Sigmoid colon (tissue), 7 donors: ENCODE data around the gene MCCC1. TPM values are rescaled to one million over a fixed set of nuclear protein-coding genes. Genes with fewer than 3 reads are reported as not detected.

ENCODE experiments used
- DNase-seq: peaks from one replicate; pipeline ENCODE4 v3.0.0-alpha.2; 2019
- H3K27ac ChIP-seq, 4 donors: fragments of 200-600 bp; sonication (generic); one replicate each; pipeline ENCODE4 v1.5.1; 2016 to 2019; ENCODE audit warnings: mild to moderate bottlenecking in 1 of 4
- H3K27me3 ChIP-seq, 3 donors: fragments of 200-600 bp; sonication (generic); one replicate each; pipeline ENCODE4 v1.5.1; 2019; ENCODE audit warnings: mild to moderate bottlenecking in 1 of 3
- H3K36me3 ChIP-seq, 4 donors: fragments of 200-600 bp; sonication (generic); one replicate each; pipeline ENCODE4 v1.5.1; 2016 to 2019
- H3K4me1 ChIP-seq, 4 donors: fragments of 200-600 bp; sonication (generic); one replicate each; pipeline ENCODE4 v1.5.1; 2017 to 2019
- H3K4me3 ChIP-seq, 4 donors: fragments of 200-600 bp; sonication (generic); one replicate each; pipeline ENCODE4 v1.5.1; 2017 to 2019; ENCODE audit warnings: mild to moderate bottlenecking in 2 of 4, moderate library complexity in 1 of 4
- H3K9me3 ChIP-seq, 4 donors: fragments of 200-600 bp in 3 of 4; sonication (generic) in 3 of 4; one replicate each; pipeline versions ENCODE4 v1.5.1 to v1.6.1; 2013 to 2019
- EP300 ChIP-seq, 4 donors: sonication (generic); formaldehyde crosslinking; IDR thresholded peaks; one replicate each; pipeline ENCODE4 v1.6.1; 2017; ENCODE audit warnings: antibody characterized with exemption in 4 of 4
- POLR2A ChIP-seq, 2 donors: fragments of 450-650 bp; IDR thresholded peaks; one replicate each; pipeline ENCODE4 v1.6.1; 2016; ENCODE audit warnings: antibody characterized with exemption in 2 of 2, mild to moderate bottlenecking in 2 of 2, moderate library complexity in 2 of 2
- POLR2AphosphoS5 ChIP-seq, 4 donors: sonication (generic); formaldehyde crosslinking; IDR thresholded peaks; one replicate each; pipeline ENCODE4 v1.6.1; 2017; ENCODE audit warnings: antibody characterized with exemption in 4 of 4
- WGBS, 2 donors: extraction: QIAGEN DNeasy Blood & Tissue Kit; methylation state at CpG; one replicate each; pipeline ENCODE4 v1.1.7; 2013; 5-methylcytosine and 5-hydroxymethylcytosine counted together
- intact Hi-C: fragments of 100-400 bp; cut with DNase I; formaldehyde crosslinking; loops from one replicate; pipeline ENCODE4 v1.15.1; 2023
- polyA plus RNA-seq, 3 donors: library from polyadenylated mRNA; stranded (reverse); fragments of 200-250 nt; gene quantifications; one replicate each; pipeline ENCODE4 v1.2.3, GENCODE V29; 2013
- total RNA-seq, 4 donors: library from RNA; depleted of rRNA; stranded (reverse); fragments of >200 nt; gene quantifications; one replicate each; pipeline ENCODE4 v1.1.0, GENCODE V29; 2016
- TF ChIP-seq, protein P1 (sequence below), 4 experiments: fragments of 450-650 bp in 3 of 4; fragments of 200-600 bp in 1 of 4; IDR thresholded peaks; one replicate each; pipeline ENCODE4 v1.5.1; 2016 to 2019; ENCODE audit warnings: antibody characterized with exemption in 4 of 4, mild to moderate bottlenecking in 3 of 4, moderate library complexity in 2 of 4
- donor health status: healthy with polysubstance abuse.
- donor health status: Bipolar disorder and iron deficiency.
- donor health status: healthy.

MCCC1 gene
- total and polyA plus RNA-seq, 7 donors, result 18.0 to 28.2 (median 21.4) TPM

DNA sequence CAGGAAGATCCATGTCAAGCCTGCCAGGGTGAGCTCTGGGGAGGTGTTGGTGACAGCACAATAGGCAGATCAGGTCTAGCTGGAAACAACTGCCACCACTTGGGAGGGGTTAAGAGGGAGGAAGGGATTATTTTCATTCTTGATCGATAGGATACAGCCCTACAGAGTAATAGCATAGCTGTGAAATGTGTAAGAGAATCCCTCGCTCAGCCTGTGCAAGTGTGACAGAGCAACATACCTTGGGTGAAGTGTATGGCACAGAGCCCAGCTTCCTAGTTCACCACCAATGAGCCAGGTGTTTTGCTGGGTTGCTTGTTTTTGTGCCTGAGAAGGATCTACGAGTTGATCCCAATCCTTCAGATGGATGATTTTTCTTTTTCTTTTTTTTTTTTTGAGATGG lies 109.7 kb downstream of the MCCC1 start:
- intact Hi-C loops, result no loop called here
- no peaks in the 10 kb centered on the region for H3K4me1 ChIP-seq
- no peaks in the 10 kb centered on the region for H3K9me3 ChIP-seq
- no peak overlapping the region for H3K4me3 ChIP-seq
- H3K36me3 ChIP-seq, result no peaks in the 10 kb centered on the region
- WGBS, 2 donors, result 61 to 86% methylated on average over 3 of the region's 3 CpGs
- DNase-seq, result no peak
- TF ChIP-seq POLR2AphosphoS5 (IDR thresholded peaks at IDR 0.05) (no peak), POLR2A (IDR thresholded peaks at IDR 0.05) (no peak), EP300 (IDR thresholded peaks at IDR 0.05) (no peak)
- TF ChIP-seq, protein P1, sequence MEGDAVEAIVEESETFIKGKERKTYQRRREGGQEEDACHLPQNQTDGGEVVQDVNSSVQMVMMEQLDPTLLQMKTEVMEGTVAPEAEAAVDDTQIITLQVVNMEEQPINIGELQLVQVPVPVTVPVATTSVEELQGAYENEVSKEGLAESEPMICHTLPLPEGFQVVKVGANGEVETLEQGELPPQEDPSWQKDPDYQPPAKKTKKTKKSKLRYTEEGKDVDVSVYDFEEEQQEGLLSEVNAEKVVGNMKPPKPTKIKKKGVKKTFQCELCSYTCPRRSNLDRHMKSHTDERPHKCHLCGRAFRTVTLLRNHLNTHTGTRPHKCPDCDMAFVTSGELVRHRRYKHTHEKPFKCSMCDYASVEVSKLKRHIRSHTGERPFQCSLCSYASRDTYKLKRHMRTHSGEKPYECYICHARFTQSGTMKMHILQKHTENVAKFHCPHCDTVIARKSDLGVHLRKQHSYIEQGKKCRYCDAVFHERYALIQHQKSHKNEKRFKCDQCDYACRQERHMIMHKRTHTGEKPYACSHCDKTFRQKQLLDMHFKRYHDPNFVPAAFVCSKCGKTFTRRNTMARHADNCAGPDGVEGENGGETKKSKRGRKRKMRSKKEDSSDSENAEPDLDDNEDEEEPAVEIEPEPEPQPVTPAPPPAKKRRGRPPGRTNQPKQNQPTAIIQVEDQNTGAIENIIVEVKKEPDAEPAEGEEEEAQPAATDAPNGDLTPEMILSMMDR (IDR thresholded peaks at IDR 0.05), result no peak
- no peak overlapping the region for H3K27ac ChIP-seq
- H3K27me3 ChIP-seq, result no peaks in the 10 kb centered on the region

DNA sequence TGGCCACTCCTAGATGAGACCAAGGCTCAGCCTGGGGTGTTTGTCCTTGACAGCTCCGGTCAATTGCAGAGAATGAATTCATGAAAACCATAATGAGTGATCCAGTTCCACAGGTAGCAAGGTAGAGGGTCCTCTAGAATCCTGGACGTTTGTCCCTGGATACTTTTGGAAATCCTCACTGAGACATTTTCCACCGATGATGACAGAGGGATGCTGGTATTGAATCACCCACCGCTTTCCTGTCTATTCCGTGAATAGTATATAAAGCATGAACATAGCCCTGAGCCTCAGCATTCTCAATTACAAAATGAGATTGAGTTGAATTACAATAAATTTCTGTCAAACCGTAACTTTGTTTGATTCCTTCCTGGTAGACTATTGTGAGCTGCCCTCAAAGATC lies 113.3 kb downstream of the MCCC1 start:
- no peaks in the 10 kb centered on the region for H3K9me3 ChIP-seq
- no peak for DNase-seq
- intact Hi-C loops, result no loop called here
- no peaks in the 10 kb centered on the region for H3K36me3 ChIP-seq
- no peak overlapping the region for H3K27ac ChIP-seq
- no peak overlapping the region for H3K4me3 ChIP-seq
- H3K4me1 ChIP-seq, result peaks cover 0 to 6% (median 2%) of the 10 kb centered on the region in 4 donors
- H3K27me3 ChIP-seq, result no peaks in the 10 kb centered on the region
- TF ChIP-seq, protein P1 (IDR thresholded peaks at IDR 0.05), result no peak
- TF ChIP-seq POLR2AphosphoS5 (IDR thresholded peaks at IDR 0.05) (no peak), EP300 (IDR thresholded peaks at IDR 0.05) (no peak), POLR2A (IDR thresholded peaks at IDR 0.05) (no peak)
- 90% methylated on average over 6 of the region's 6 CpGs for WGBS, 2 donors

DNA sequence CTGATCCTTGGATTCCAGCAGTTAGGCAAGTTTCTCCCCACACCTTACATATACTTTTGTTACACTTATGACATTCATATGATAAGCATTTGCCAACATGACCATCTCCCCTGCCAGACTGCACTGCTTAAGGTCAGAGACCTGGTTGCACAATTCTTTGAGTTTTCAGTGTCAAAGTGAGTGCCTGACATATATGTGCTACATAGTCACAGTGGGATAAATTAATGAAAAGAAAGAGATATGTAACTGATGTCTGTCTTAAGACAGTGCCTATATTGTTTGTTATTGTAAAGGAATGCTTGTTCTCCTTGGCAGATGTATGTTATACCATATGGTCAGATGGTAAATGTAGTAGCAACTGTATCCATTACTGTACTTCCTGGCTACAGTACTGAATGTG lies 115.4 kb downstream of the MCCC1 start:
- Histone ChIP-seq H3K4me1 (peaks cover 0 to 14% (median 13%) of the 10 kb centered on the region in 4 donors), H3K36me3 (no peaks in the 10 kb centered on the region), H3K27me3 (no peaks in the 10 kb centered on the region), H3K27ac (no peak overlapping the region), H3K4me3 (no peak overlapping the region), H3K9me3 (no peaks in the 10 kb centered on the region)
- no peak for DNase-seq
- TF ChIP-seq, protein P1 (IDR thresholded peaks at IDR 0.05), result no peak
- TF ChIP-seq EP300 (IDR thresholded peaks at IDR 0.05) (no peak), POLR2AphosphoS5 (IDR thresholded peaks at IDR 0.05) (no peak), POLR2A (IDR thresholded peaks at IDR 0.05) (no peak)
- intact Hi-C loops, result loop anchor here (5.0 kb wide), 1 partner anchor 113 kb away; the partner anchor contains the start of gene MCCC1

GRCh38 chr3:182981038-182981380 lies 118.3 kb downstream of the MCCC1 start:
- intact Hi-C loops, result loop anchor here (5.0 kb wide), 1 partner anchor 116 kb away; the partner anchor contains the start of gene MCCC1
- Histone ChIP-seq H3K36me3 (no peaks in the 10 kb centered on the region), H3K4me3 (peak overlapping the region; percentile 47 to 100 (median 99)), H3K9me3 (no peaks in the 10 kb centered on the region), H3K4me1 (peaks cover 0 to 25% (median 22%) of the 10 kb centered on the region in 4 donors), H3K27me3 (no peaks in the 10 kb centered on the region), H3K27ac (peak overlapping the region; percentile 87 to 95 (median 94))
- no peak for DNase-seq
- TF ChIP-seq, protein P1 (IDR thresholded peaks at IDR 0.05), result no peak
- no peak for TF ChIP-seq POLR2A (IDR thresholded peaks at IDR 0.05)
- no peak for TF ChIP-seq EP300 (IDR thresholded peaks at IDR 0.05)
- TF ChIP-seq POLR2AphosphoS5 (IDR thresholded peaks at IDR 0.05), result no peak
- WGBS, 2 donors, result 70% methylated on average over 10 of the region's 10 CpGs
